NCI-H510A treated with DMSO at 0.1 percent for 48 hours (cell line): ENCODE results near the gene SMAD3.
"Not testable (repeated sequence)": the region's sequence is repeated elsewhere in the genome, so short reads cannot be mapped to it uniquely, and the experiment has no call there.

Experiments used
- DNase-seq: peaks from one replicate; lab custom pipeline; 2025; lab: John Stamatoyannopoulos, UW

SMAD3 gene

DNA sequence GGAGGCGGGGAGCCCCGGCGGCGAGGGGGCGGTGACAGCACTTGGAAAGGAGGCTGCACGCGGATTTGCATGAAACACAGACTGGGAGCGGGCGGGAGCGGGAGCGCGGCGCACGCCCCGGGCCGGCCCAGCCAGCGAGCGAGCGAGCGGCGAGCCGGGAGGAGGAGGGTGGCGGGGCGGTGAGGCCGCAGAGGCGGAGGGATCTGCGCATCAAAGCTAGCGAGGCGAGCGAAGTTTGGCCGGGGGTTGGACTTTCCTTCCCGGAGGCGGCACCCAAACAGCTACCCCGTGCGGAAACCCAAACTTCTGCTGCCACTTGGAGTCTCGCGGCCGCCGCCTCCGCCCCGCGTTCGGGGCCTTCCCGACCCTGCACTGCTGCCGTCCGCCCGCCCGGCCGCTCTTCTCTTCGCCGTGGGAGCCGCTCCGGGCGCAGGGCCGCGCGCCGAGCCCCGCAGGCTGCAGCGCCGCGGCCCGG is at the start of gene SMAD3:
TSS of gene SMAD3 (plus strand) at position 72 of the 475 bp plus-strand sequence. CDS start 553 bp downstream, outside the sequence.
- DNase-seq = peak; percentile 45

DNA sequence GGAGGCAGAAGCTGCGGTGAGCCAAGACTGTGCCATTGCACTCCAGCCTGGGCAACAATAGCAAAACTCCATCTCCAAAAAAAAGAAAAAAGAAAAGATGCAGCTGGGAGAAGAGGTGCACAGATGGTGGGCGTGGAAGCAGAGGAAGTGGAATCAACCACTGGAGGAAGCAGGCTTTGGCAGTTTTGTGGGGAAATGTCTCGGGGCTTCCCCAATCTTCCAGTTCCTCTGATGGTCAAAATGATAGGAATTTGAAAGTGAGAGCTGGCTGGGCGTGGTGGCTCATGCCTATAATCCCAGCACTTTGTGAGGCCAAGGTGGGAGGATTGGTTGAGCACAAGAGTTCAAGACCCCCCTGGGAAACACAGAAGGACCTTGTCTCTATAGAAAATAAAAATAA is 48.1 kb upstream of the SMAD3 start:
- no peak for DNase-seq

DNA sequence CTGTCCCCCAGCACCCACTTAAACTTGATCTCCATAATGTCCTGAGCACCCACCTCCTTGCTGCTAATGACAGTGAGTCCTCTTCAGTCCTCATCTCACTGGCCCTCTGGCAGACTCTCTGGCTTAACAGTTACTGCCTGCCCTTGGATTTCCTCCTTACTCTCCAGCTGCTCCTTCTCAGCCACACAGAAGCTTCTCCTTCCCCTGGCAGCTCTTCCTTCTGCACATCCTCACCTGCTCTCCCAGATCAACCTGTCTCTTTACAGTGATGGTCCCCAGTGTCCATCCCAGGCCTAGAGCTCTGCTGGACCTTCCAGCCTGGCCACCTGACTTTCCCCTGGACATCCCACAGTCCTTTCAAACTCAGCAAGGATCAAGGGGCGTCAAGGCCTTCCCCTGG is 47.4 kb upstream of the SMAD3 start:
- DNase-seq = no peak

DNA sequence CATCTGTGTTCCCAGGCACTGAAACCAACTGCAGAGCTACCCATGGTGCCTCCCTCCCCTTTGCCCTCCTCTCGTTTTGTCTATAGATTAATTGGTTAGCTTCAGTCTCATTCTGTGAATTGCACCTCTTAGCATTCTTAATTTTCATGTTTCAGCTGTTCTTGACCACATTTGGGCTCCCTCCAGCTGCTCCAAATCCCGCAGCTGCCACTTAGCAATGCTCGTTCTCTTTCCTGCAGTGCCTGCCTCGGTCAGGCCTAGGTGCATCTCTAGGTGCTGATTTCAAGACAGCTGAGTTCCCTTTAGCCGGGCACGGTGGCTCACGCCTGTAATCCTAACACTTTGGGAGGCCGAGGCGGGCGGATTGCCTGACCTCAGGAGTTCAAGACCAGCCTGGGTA is 47.0 kb upstream of the SMAD3 start:
- no peak for DNase-seq

DNA sequence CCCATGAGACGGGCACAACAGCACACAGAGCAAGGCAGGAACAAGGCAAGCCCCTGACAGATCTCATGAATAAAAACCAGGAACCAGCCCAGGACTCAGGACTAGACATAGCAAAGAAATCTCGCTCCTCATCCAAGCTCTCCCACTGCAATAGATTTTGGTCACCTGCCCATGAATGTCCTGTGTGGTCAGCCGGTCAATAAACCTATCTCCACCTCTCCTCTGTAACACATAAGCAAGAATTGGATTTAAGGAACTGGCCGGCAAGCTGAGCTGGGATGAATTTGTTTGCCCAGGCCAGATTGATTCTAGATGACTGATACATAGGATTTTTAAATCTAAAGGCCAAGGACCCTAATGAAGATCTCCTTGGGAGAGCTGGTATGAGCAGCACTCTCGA is 46.3 kb upstream of the SMAD3 start:
- DNase-seq = no peak

DNA sequence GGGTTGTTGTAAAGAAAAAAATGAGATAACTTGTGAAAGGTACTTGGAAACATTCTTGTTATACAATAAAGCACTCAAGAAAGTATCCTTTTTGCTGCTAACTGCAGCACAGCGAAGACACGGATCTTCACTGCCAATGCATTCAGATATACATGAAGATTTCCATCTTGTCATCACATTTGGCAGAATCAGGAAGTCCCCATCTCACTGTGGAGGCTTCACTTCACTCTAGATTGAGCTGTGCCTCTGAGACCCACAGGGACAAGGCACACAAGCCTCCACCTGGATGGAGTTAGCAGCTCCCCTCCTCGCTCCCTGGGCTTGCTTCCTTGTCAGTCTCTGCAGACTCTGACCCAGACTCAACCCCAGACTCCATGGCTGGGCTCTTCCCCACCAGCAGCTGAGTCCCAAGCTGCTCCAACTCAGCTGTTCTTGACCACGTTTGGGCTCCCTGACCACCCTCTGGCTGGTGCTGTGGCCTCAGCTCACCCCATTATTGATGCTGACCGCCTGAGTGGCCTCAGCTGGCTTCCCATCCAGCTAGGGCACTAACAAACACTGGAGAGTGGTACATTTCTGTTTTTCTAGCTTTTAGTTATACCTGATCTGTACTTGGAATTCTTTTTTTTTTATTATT is 45.4 kb upstream of the SMAD3 start:
- no peak for DNase-seq

DNA sequence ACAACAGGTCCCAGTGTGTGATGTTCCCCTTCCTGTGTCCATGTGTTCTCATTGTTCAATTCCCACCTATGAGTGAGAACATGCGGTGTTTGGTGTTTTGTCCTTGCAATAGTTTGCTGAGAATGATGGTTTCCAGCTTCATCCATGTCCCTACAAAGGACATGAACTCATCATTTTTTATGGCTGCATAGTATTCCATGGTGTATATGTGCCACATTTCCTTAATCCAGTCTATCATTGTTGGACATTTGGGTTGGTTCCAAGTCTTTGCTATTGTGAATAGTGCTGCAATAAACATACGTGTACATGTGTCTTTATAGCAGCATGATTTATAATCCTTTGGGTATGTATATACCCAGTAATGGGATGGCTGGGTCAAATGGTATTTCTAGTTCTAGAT is 44.7 kb upstream of the SMAD3 start:
- DNase-seq = not testable (repeated sequence)

DNA sequence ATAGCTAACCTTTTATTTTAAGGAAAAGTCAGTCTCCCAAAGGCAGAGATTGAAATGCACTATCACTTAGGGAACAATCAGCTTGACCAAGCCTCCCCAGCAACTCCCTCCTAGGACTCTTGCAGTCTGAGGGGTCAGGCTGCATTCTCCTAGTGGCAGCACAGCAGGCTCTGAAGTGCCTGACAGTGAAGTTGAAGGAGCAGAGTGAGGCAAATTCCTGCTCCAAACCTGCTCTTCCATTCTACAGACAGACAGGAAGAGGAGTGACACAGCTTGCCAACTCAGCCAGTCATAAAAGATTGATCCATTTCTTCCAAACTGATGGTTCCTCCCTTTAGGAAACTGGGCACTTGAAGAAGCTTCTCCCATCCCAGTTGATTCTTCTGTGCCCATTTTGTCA is 43.9 kb upstream of the SMAD3 start:
- DNase-seq = no peak

DNA sequence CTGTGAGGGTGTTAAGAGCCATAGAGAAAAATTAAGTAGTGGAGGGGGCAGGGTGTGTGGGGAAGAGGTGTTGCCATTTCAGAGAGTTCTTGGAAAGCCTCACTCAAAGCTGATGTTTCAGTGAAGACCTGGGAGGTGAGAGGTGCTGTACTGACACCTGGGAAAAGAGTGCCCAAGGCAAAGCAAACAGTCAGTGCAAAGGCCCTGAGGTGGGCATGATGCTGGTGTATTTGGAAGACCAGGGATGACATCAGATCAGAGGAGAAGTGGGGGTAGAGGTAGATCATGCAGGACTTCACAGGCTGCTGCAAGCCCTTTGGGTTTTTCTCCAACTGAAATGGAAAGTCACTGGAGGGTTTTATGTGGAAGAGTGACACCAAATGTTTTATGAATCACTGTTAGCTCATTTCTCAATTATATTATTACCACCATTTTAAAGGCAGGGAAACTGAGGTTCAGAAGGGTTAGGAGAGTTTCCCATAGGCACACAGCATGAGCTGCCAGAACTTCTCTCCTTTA is 42.8 kb upstream of the SMAD3 start:
- no peak for DNase-seq

DNA sequence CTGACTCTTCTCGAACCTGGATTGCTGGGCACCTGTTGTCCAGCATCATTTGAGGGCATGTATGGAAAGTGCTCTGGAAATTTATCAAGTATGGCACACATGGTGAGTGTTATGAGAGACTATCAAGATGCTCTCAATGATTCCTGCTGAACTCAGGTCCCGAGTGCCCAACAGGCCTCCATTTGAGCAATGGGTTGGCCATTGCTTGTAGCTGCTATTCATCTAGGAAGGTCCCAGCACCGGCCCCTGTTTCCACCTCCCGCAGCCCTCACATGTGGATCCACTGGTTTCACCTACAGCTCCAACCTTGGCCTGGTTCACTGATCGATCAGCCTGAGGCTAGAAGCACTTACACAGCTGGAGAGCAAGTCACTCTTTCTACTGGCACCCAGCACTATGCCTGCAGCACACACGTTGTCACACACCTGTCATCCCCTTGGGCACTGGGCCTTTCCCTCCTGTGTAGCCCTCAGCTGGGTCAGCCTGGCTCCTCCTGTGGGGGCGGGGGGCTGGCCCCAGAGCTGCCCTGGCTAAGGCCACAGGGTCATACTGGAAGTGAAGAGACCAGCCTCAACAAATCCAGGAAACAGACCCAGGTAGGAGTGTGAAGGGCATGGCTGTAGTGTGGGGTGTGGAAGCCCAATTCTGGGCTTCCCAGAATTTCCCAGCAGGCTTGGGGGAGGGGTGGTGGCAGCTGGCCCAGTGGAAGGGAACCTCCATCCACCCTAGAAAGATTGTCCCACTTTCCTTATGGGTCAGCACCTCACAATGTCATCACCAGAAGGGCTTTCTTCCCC is 41.7 kb upstream of the SMAD3 start:
- DNase-seq = no peak

DNA sequence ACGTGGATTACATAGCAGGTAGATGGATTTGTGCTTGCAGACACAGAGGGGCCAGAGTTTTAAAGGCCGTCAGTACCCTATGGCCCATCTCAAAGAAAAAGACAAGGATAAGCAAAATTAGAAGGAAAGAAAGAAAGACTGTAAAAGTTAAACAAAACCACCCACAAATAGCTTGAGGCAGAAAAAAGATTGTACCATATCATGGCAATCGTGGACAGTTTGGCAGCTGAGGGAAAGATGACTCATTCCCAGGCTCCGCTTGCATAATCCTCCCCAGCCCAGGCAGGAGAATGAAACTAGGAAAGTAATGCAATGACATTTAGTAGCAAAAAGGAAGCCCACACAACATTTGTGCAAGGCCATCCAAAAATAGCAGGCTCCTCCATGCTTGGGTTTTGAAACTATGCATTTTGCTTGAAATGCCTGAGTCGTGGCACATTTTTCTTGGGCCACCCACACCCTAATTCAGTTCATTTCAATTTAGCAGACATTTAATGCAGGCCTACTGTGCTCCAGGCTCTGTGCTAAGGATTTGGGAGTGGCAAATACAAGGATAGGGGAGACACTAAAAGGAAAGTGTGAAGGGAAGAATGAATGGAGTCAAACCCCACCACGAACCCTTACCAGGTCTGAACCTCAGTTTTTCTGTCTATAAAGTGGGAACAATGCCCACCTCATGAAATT is 40.9 kb upstream of the SMAD3 start:
- DNase-seq = no peak

DNA sequence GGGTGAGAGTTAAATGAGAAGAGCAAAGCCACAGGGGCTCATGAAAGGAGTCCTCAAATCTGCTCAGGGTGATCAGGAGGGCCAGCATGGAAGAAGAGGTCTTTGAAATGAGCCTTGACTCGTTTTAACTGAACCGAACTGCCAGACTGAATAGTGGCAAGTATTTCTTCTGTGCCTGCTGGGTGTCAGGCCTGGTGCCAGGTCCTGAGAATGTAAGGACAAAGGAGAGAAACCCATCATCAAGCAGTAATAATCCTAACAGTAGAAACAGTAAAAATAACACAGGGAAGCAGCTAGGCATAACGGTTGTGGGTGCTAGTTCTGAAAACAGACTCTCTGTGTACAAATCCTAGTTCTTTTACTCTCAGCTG is 40.4 kb upstream of the SMAD3 start:
- DNase-seq = no peak

DNA sequence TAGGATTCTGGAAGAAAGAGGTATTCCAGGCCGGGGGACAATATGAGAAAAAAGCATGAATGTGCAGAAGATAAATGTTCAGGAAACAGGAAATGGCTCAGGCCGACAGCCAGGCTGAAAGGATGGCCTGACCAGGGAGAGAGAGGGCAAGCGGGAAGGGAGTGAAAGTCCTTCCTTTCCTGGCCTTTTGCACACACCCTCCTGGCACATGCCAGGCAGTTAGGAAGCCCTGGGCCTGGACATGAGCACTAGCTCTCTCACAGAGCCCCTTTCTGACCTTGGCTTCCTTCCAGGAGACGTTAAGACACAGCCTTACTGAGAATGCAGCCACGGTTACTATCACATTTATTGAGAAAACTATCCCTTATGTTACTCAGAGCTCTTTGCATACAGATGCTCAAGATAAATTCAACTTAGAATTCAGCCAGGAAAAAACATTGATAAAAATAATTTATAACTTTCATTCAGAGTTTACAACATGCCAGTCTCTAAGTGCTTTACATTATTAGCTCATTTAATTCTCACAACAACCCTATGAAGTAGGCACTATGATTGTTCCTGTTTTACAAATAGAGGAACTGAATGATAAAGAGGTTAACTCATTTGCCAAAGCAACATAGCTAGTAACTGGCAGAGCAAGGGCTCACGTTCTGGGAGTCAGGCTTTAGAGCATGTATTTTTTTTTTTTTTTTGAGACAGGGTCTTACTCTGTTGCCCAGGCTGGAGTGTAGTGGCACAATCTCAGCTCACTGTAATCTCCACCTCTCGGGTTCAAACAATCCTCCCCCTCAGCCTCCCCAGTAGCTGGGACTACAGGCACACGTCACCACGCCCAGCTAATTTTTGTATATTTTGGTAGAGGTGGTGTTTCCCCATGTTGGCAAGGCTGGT is 39.4 kb upstream of the SMAD3 start:
- no peak for DNase-seq

DNA sequence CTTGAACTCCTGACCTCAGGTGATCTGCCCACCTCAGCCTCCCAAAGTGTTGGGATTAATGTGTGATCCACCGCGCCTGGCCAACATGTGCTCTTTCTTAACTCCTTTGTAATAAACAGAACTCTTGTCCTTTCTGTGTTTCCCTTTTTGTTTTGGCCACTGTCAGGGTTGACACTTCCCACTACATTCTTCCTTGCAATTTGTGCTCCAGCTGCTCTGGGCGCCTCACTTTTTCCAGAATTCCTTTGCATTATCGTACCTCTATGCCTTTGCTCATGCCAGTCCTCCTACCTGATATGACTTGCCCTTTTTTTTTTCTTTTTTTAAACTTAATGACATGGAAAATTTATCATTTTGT is 38.8 kb upstream of the SMAD3 start:
- no peak for DNase-seq

DNA sequence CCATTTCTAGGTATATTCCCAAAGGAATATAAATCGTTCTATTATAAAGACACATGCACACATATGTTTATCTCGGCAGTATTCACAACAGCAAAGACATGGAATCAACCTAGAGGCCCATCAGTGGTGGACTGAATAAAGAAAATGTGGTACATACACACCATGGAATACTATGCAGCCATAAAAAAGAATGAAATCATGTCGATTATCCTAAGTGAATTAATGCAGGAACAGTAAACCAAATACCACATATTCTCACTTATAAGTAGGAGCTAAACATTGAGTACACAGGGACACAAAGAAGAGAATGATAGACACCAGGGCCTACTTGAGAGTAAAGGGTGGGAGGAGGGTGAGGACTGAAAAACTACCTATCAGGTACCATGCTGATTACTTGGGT is 37.0 kb upstream of the SMAD3 start:
- not testable (repeated sequence) for DNase-seq

DNA sequence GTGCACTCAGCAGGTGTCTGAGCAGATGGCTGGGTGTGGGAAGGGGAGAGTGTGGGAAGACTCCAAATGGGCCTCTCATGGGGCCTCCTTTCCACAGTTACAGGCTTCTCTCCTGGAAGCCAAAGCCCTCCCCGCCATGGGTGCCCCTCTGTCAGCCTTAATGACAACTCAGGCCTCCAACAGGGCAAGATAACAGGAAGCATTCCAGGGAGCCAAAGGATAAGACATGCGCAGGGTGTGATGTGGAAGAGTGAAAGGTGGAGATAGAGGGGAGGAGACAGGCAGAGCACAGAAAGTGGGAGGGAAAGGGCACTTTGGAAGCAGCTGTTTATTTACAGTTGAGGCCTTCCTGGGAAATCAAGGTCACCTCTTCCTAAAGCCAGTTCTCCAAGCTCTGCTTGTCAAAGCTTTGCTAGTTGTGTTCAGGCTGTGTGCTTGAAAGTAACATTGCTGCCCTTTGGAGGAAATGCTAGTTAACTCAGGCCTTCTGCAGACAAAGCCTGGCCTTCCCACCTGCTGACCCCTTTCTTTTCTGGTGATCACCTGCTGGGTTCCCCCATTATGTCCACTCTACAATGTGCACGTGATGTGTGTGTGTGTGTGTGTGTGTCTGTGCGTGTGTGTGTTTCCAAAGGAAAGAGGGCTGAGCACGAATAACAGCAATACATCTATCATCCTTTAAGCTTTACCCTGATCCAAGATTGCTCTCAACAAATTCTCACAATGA is 35.2 kb upstream of the SMAD3 start:
- peak; percentile 83 for DNase-seq

DNA sequence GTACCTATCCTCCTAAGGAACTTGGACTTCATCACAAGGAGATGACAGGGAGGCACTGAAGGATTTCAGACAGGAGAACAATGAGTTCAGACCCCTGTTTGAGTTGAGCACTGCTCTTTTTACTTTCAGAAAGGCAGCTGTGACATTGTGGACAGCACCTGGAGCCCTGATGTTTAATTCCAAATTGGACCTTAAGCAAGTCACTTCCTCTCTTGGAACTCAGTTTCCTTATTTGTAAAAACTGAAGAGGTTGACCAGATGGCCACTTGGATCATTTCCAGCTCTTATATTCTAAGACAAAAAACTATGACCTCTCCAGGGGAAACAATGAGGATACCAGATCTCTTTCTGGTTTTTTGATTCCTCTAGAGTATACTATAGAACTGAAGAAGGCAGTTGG is 34.1 kb upstream of the SMAD3 start:
- peak; percentile 6 for DNase-seq

DNA sequence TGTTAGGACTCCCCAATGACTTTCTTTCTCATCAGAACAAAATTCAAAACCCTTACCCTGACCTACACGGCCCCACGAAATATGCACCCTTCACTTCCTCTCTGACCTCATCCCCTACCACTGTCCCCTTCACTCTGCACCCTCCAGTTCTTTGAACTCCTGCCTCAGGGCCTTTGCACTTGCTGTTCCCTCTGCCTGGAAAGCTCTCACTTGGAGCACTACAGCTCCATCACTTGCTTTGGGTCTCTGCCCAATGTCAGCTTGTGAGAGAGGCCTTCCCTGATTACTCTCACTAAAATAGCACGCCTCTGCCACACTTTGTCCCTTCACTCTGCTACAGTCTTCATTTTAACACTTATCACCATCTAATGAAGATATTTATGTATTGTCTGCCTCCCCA is 32.8 kb upstream of the SMAD3 start:
- DNase-seq = no peak

DNA sequence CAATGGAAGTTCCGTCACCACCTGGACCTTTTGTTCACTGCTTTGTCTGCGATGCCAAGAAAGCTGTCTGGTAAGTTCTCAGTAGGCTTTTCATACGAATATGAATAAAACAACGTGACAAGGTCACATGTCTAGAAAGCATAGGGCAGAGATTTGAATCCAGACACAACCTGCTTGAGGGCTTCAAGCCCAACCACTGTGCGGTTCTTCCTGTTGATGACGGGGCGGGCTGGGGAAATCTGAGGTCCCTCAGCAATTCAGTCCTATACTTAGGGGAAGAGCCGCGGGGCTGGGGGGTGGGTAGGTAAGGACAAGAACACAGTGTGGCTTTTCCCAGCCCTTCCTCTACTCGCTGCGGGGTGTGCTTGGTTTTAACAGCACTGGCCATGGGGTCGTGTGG is 32.4 kb upstream of the SMAD3 start:
- DNase-seq = no peak

DNA sequence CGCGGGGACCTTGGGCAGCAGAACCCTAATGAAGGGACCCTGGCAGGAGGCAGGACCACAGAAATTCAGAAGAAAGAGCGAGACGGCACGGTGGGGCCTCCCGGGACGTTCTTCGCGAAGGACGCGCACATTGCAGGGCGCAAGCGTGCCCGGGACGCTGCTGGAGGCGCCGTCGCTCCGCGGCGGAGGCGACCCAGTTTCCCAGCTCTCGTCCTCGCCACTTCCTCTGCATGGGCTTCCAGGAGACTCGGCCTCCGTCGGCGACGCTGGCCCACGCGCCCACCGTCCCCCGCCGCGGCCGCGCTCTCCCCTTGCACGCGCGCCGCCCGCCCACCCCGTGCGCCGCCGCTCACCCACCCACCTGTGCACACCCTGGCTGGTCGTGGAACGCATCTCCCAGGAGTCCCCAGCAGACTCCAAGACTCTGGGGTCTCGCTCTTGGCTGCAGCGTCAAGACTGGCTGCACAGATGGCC is 31.8 kb upstream of the SMAD3 start:
- DNase-seq = no peak

DNA sequence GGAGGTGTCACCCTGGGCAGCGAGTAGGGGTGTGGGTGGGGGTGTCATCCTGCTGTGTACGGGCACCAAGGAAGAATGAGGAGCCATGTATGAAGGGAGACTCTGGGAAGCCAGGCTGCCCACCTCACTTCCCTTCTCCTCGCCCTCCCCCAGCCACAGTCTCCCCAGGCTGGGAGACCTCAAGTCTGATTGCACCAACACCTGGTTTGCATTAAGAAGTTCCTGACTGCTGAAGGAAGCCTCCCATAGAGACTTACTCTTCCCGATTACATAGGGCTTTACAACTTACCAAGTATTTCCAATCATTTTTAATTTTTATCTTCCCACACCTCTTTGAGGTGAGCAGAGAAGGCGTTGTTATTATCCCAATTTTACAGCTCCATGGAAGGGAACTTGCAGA is 29.5 kb upstream of the SMAD3 start:
- DNase-seq = no peak
